ENCODE measurements around the gene PLA2G4D. TPM values are rescaled to one million over a fixed set of nuclear protein-coding genes. Genes with fewer than 3 reads are reported as not detected.

The PLA2G4D gene
- polyA plus RNA-seq, 1 donor from 2014 or later, result not detected

DNA sequence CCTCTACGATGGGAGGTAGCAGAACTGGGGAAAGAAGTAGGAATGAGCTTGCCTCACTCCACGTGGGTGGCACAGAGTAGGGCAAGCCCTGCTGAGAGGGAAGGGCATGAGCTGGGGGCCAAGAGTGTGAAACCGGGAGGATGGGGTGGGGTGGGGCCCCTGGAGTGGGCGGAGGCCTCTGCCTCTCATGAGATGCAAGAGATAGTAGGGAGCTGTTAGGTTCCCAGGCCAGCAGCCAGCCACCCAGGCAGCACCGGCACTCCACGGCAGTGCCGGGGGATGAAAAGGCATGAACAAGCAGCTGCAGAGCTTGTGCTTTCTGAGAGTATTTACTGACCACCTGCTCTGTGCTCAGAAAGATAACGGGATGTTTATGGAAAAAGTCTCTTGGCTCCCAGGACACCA is 49.1 kb downstream of the PLA2G4D start:
- Histone ChIP-seq H2AFZ (ENCODE audit: low read depth, low read length) (no peak overlapping the region), H3K79me2 (replicated peaks; ENCODE audit: insufficient read depth, low read length) (no peaks in the 10 kb centered on the region), H3K27ac (ENCODE audit: low read length) (no peak overlapping the region), H3K4me2 (ENCODE audit: low read length) (no peak overlapping the region), H3K27me3 (ENCODE audit: insufficient read depth, low read depth, low read length) (no peaks in the 10 kb centered on the region), H3K36me3 (ENCODE audit: insufficient read depth, low read length) (no peaks in the 10 kb centered on the region), H3K9me3 (ENCODE audit: low read length) (no peaks in the 10 kb centered on the region), H4K20me1 (ENCODE audit: insufficient read depth) (no peaks in the 10 kb centered on the region), H3K9me2 (ENCODE audit: insufficient read depth, low read length) (no peaks in the 10 kb centered on the region), H3F3A (ENCODE audit: insufficient read depth, low read length, poor library complexity, severe bottlenecking) (no peaks in the 10 kb centered on the region), H3K4me3 (ENCODE audit: low read length) (no peak overlapping the region), H3K9ac (ENCODE audit: low read length) (no peak overlapping the region)
- TF ChIP-seq TAF1 (IDR thresholded peaks at IDR 0.05; ENCODE audit: low read depth) (no peak), RAD21 (conservative IDR thresholded peaks at IDR 0.05) (no peak), POLR2AphosphoS5 (IDR thresholded peaks at IDR 0.05) (no peak), SMC3 (conservative IDR thresholded peaks at IDR 0.05; ENCODE audit: poor library complexity) (no peak)
- TF ChIP-seq, protein P1, sequence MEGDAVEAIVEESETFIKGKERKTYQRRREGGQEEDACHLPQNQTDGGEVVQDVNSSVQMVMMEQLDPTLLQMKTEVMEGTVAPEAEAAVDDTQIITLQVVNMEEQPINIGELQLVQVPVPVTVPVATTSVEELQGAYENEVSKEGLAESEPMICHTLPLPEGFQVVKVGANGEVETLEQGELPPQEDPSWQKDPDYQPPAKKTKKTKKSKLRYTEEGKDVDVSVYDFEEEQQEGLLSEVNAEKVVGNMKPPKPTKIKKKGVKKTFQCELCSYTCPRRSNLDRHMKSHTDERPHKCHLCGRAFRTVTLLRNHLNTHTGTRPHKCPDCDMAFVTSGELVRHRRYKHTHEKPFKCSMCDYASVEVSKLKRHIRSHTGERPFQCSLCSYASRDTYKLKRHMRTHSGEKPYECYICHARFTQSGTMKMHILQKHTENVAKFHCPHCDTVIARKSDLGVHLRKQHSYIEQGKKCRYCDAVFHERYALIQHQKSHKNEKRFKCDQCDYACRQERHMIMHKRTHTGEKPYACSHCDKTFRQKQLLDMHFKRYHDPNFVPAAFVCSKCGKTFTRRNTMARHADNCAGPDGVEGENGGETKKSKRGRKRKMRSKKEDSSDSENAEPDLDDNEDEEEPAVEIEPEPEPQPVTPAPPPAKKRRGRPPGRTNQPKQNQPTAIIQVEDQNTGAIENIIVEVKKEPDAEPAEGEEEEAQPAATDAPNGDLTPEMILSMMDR (IDR thresholded peaks at IDR 0.05; ENCODE audit: poor library complexity, severe bottlenecking), result no peak
- TF ChIP-seq, protein P2, sequence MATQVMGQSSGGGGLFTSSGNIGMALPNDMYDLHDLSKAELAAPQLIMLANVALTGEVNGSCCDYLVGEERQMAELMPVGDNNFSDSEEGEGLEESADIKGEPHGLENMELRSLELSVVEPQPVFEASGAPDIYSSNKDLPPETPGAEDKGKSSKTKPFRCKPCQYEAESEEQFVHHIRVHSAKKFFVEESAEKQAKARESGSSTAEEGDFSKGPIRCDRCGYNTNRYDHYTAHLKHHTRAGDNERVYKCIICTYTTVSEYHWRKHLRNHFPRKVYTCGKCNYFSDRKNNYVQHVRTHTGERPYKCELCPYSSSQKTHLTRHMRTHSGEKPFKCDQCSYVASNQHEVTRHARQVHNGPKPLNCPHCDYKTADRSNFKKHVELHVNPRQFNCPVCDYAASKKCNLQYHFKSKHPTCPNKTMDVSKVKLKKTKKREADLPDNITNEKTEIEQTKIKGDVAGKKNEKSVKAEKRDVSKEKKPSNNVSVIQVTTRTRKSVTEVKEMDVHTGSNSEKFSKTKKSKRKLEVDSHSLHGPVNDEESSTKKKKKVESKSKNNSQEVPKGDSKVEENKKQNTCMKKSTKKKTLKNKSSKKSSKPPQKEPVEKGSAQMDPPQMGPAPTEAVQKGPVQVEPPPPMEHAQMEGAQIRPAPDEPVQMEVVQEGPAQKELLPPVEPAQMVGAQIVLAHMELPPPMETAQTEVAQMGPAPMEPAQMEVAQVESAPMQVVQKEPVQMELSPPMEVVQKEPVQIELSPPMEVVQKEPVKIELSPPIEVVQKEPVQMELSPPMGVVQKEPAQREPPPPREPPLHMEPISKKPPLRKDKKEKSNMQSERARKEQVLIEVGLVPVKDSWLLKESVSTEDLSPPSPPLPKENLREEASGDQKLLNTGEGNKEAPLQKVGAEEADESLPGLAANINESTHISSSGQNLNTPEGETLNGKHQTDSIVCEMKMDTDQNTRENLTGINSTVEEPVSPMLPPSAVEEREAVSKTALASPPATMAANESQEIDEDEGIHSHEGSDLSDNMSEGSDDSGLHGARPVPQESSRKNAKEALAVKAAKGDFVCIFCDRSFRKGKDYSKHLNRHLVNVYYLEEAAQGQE (IDR thresholded peaks at IDR 0.05; ENCODE audit: borderline replicate concordance), result no peak

DNA sequence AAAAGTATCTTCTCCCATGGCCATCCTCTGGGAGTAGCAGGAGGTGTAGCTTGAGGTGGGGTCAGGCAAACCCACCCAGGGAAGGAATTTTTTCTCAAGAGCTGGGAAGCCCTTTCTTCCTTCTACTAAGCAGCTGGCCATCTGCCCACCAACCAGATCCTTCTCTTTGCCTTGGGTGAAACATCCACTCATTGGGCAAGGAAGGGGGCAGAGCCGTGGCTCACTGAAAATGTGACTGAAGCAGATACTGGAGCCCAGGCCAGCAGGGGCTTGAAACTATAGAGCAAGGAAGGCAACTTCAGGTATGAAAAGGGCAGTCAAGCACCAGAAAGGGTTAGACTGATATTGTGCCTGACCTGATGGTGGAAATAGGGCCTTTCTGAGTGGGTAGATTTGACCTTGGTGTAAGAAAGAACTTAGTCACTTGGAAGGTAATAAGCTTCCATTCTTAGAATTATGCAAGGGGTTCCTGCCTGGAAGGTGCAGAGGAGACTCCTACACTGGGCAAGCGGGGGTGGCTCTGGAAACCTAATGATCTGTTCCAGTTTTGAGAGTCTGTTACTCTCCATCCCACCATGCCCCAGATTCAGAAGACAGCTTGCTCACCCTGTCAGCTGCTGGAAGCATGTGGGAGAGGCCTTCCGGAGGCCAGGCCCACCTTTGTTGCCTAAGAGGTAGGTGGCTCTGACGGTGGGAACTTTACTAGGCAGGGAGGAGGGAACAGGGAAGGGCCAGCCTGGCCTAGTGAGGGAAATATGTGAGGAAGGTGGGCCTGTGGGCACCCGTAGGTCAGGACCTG is 51.6 kb downstream of the PLA2G4D start:
- Histone ChIP-seq H3K9ac (ENCODE audit: low read length) (no peak overlapping the region), H3F3A (ENCODE audit: insufficient read depth, low read length, poor library complexity, severe bottlenecking) (no peaks in the 10 kb centered on the region), H3K79me2 (replicated peaks; ENCODE audit: insufficient read depth, low read length) (no peaks in the 10 kb centered on the region), H3K36me3 (ENCODE audit: insufficient read depth, low read length) (no peaks in the 10 kb centered on the region), H3K9me3 (ENCODE audit: low read length) (no peaks in the 10 kb centered on the region), H3K4me2 (ENCODE audit: low read length) (no peak overlapping the region), H4K20me1 (ENCODE audit: insufficient read depth) (no peaks in the 10 kb centered on the region), H3K27ac (ENCODE audit: low read length) (no peak overlapping the region), H3K27me3 (ENCODE audit: insufficient read depth, low read depth, low read length) (no peaks in the 10 kb centered on the region), H3K4me3 (ENCODE audit: low read length) (no peak overlapping the region), H2AFZ (ENCODE audit: low read depth, low read length) (no peak overlapping the region), H3K9me2 (ENCODE audit: insufficient read depth, low read length) (no peaks in the 10 kb centered on the region)
- TF ChIP-seq SMC3 (conservative IDR thresholded peaks at IDR 0.05; ENCODE audit: poor library complexity) (no peak), MXI1 (conservative IDR thresholded peaks at IDR 0.05; ENCODE audit: poor library complexity, severe bottlenecking) (no peak), RAD21 (conservative IDR thresholded peaks at IDR 0.05) (no peak), EZH2 (IDR thresholded peaks at IDR 0.05; ENCODE audit: borderline replicate concordance, insufficient read depth, low read length, poor library complexity, severe bottlenecking) (no peak), TAF1 (IDR thresholded peaks at IDR 0.05; ENCODE audit: low read depth) (no peak), POLR2AphosphoS5 (IDR thresholded peaks at IDR 0.05) (no peak), EP300 (conservative IDR thresholded peaks at IDR 0.05; ENCODE audit: poor library complexity, severe bottlenecking) (no peak)
- TF ChIP-seq, protein P1 (IDR thresholded peaks at IDR 0.05; ENCODE audit: poor library complexity, severe bottlenecking), result no peak
- TF ChIP-seq, protein P2 (IDR thresholded peaks at IDR 0.05; ENCODE audit: borderline replicate concordance), result no peak
